Upper lobe of left lung (tissue), 6 donors: Measurements from ENCODE around the gene UTF1. TPM values are rescaled to one million over a fixed set of nuclear protein-coding genes. Genes with fewer than 3 reads are reported as not detected.

Source experiments
- ATAC-seq, 2 donors: fragments of 200-7000 bp; cut with Tn5 transposase; one replicate each; pipeline ENCODE4 v1.9.1; 2022; ENCODE audit warnings: mild to moderate bottlenecking in 2 of 2, moderate library complexity in 2 of 2; ENCODE audit not compliant: low FRiP score in 2 of 2
- DNase-seq, 2 donors: peaks; one replicate each; pipeline ENCODE4 v3.0.0-alpha.2; 2019 to 2020
- H3K27ac ChIP-seq, 4 donors: fragments of 200-600 bp; sonication (generic); one replicate each; pipeline ENCODE4 v1.5.1; 2016 to 2019
- H3K27me3 ChIP-seq, 4 donors: fragments of 200-600 bp; sonication (generic); one replicate each; pipeline ENCODE4 v1.5.1; 2017 to 2019
- H3K36me3 ChIP-seq, 4 donors: fragments of 200-600 bp; sonication (generic); one replicate each; pipeline ENCODE4 v1.5.1; 2016 to 2019
- H3K4me1 ChIP-seq, 4 donors: fragments of 200-600 bp; sonication (generic); one replicate each; pipeline ENCODE4 v1.5.1; 2018 to 2019
- H3K4me3 ChIP-seq, 4 donors: fragments of 200-600 bp; sonication (generic); one replicate each; pipeline ENCODE4 v1.5.1; 2017 to 2019; ENCODE audit warnings: mild to moderate bottlenecking in 2 of 4, moderate library complexity in 1 of 4
- H3K9me3 ChIP-seq, 4 donors: fragments of 200-600 bp; sonication (generic); one replicate each; pipeline ENCODE4 v1.5.1; 2018 to 2019
- CTCF ChIP-seq, 6 experiments: fragments of 450-650 bp in 4 of 6; fragments of 200-600 bp in 2 of 6; sonication (generic) in 2 of 6; IDR thresholded peaks; one replicate each; pipeline ENCODE4 v1.5.1; 2016 to 2019; ENCODE audit warnings: antibody characterized with exemption in 6 of 6
- EP300 ChIP-seq, 4 donors: sonication (generic); formaldehyde crosslinking; IDR thresholded peaks; one replicate each; pipeline ENCODE4 v1.5.1; 2017; ENCODE audit warnings: antibody characterized with exemption in 4 of 4, control low read depth in 2 of 4
- POLR2A ChIP-seq, 4 donors: fragments of 450-650 bp; IDR thresholded peaks; one replicate each; pipeline ENCODE4 v1.5.1; 2016 to 2017; ENCODE audit warnings: antibody characterized with exemption in 4 of 4, mild to moderate bottlenecking in 2 of 4
- POLR2AphosphoS5 ChIP-seq, 2 donors: sonication (generic); formaldehyde crosslinking; IDR thresholded peaks; one replicate each; pipeline ENCODE4 v1.5.1; 2017; ENCODE audit warnings: antibody characterized with exemption in 2 of 2
- WGBS, 2 donors: methylation state at CpG; one replicate each; pipeline ENCODE4 v1.1.5; 2017 to 2018; 5-methylcytosine and 5-hydroxymethylcytosine counted together
- total RNA-seq, 6 donors: library from RNA; depleted of rRNA in 4 of 6; stranded (reverse); fragments of >200 nt in 4 of 6; gene quantifications; one replicate each; pipeline versions ENCODE4 v1.1.0 to v1.2.1, GENCODE V29; 2016 to 2021
- donor health status: DM: no; HTN: no; CAD: no; lungs with moderate emphysema.
- donor health status: DM: no; HTN: yes; CAD: no; lungs with severe emphysema.

The UTF1 gene
- total RNA-seq, 6 donors from 2014 or later: 0.26 to 0.37 TPM; not detected in 4

- Histone ChIP-seq H3K27me3 (no peaks in the 10 kb centered on the region), H3K27ac (no peak overlapping the region), H3K4me3 (no peak overlapping the region), H3K9me3 (no peaks in the 10 kb centered on the region), H3K36me3 (no peaks in the 10 kb centered on the region), H3K4me1 (no peaks in the 10 kb centered on the region)
- DNase-seq (peak in 1 of 2 donors; percentile 58), ATAC-seq (no peak)
- 85 to 86% methylated on average over 6 to 21 of the region's 21 CpGs for WGBS, 2 donors
- TF ChIP-seq CTCF (IDR thresholded peaks at IDR 0.05): no peak
- TF ChIP-seq POLR2A (IDR thresholded peaks at IDR 0.05): no peak
Measured at GRCh38 chr10:133183646-133184378, 46.2 kb upstream of the UTF1 start.

- no peaks in the 10 kb centered on the region for H3K36me3 ChIP-seq
- TF ChIP-seq EP300 (IDR thresholded peaks at IDR 0.05): no peak
- no peak for TF ChIP-seq CTCF (IDR thresholded peaks at IDR 0.05)
- TF ChIP-seq POLR2A (IDR thresholded peaks at IDR 0.05): no peak
- TF ChIP-seq POLR2AphosphoS5 (IDR thresholded peaks at IDR 0.05): no peak
- DNase-seq: peak in 1 of 2 donors; percentile 61
Measured at GRCh38 chr10:133184591-133185244, 45.3 kb upstream of the UTF1 start.

GRCh38 chr10:133185421-133185820 lies 44.6 kb upstream of the UTF1 start:
- Histone ChIP-seq H3K27ac (no peak overlapping the region), H3K4me3 (no peak overlapping the region), H3K9me3 (no peaks in the 10 kb centered on the region), H3K4me1 (no peaks in the 10 kb centered on the region), H3K36me3 (no peaks in the 10 kb centered on the region), H3K27me3 (no peaks in the 10 kb centered on the region)
- no peak for ATAC-seq
- TF ChIP-seq POLR2AphosphoS5 (IDR thresholded peaks at IDR 0.05): no peak
- no peak for TF ChIP-seq POLR2A (IDR thresholded peaks at IDR 0.05)
- TF ChIP-seq EP300 (IDR thresholded peaks at IDR 0.05): no peak
- TF ChIP-seq CTCF (IDR thresholded peaks at IDR 0.05): no peak
- DNase-seq: peak in 1 of 2 donors; percentile 56
- WGBS, 2 donors: 75 to 86% methylated on average over 8 to 9 of the region's 11 CpGs

More at GRCh38 chr10:133184591-133185244, 45.3 kb upstream of the UTF1 start:
- Histone ChIP-seq H3K9me3 (no peaks in the 10 kb centered on the region), H3K27ac (no peak overlapping the region), H3K27me3 (no peaks in the 10 kb centered on the region), H3K4me1 (no peaks in the 10 kb centered on the region), H3K4me3 (no peak overlapping the region)
- ATAC-seq: no peak
- WGBS, 2 donors: 79 to 87% methylated on average over 21 to 23 of the region's 23 CpGs

- ATAC-seq: no peak
- H3K36me3 ChIP-seq: no peaks in the 10 kb centered on the region
- no peaks in the 10 kb centered on the region for H3K9me3 ChIP-seq
- DNase-seq: peak in 1 of 2 donors; percentile 65
- 60 to 92% methylated on average over 3 to 12 of the region's 27 CpGs for WGBS, 2 donors
- TF ChIP-seq POLR2A (IDR thresholded peaks at IDR 0.05) (no peak), POLR2AphosphoS5 (IDR thresholded peaks at IDR 0.05) (no peak), CTCF (IDR thresholded peaks at IDR 0.05) (no peak), EP300 (IDR thresholded peaks at IDR 0.05) (no peak)
- H3K4me3 ChIP-seq: no peak overlapping the region
- no peak overlapping the region for H3K27ac ChIP-seq
- no peaks in the 10 kb centered on the region for H3K27me3 ChIP-seq
- H3K4me1 ChIP-seq: no peaks in the 10 kb centered on the region
Measured at GRCh38 chr10:133185916-133186315, 44.1 kb upstream of the UTF1 start.
